Mammary epithelial cell (primary cell): Measurements from ENCODE around the gene NHS.
A peak's percentile ranks its signal among the peaks of the same experiment; 100 is the strongest.

Source experiments
- CTCF ChIP-seq, 2 donors: IDR thresholded peaks in 1 of 2; conservative IDR thresholded peaks in 1 of 2; 2 replicates each; pipeline ENCODE4 v1.5.1; 2011 to 2012; ENCODE audit warnings: inconsistent platforms in 2 of 2, low read length in 2 of 2, mild to moderate bottlenecking in 2 of 2, control low read depth in 1 of 2, low read depth in 1 of 2; ENCODE audit not compliant: insufficient read depth in 1 of 2; ENCODE audit errors: extremely low read depth in 1 of 2
- EZH2 ChIP-seq: IDR thresholded peaks from 2 replicates; pipeline ENCODE4 v1.6.1; 2012; ENCODE audit warnings: low read length, inconsistent platforms, borderline replicate concordance

GRCh38 chrX:17697191-17697590 lies 322.2 kb downstream of the NHS start:
- peak; percentile 12 to 32 for TF ChIP-seq CTCF (conservative IDR thresholded peaks at IDR 0.05 in 1 of 2, IDR thresholded peaks at IDR 0.05 in 1 of 2; ENCODE audit: extremely low read depth in 1 of 2, insufficient read depth in 1 of 2, low read depth in 1 of 2, low read length in 2 of 2)
- TF ChIP-seq EZH2, result no peak
